BJ (cell line): ENCODE measurements around the gene MPHOSPH9. TPM values are rescaled to one million over a fixed set of nuclear protein-coding genes. Genes with fewer than 3 reads are reported as not detected.

Experiments
- CTCF ChIA-PET: fragments of 350-600 bp; formaldehyde crosslinking; extraction: SDS; loops from one replicate; lab custom pipeline; 2021; ENCODE audit warnings: antibody characterized with exemption, inconsistent platforms; lab: Yijun Ruan, JAX
- POLR2A ChIA-PET: fragments of 300-600 bp; sonication (Branson Sonifier 250); formaldehyde crosslinking; extraction: SDS; loops from one replicate; lab custom pipeline; 2021; ENCODE audit warnings: antibody characterized with exemption; lab: Charles Lee
- DNase-seq: peaks from one replicate; pipeline ENCODE4 v3.0.0-alpha.2; 2011; ENCODE audit warnings: low read depth
- H3K27me3 ChIP-seq: 2 replicates; pipeline ENCODE4 v1.6.0; 2011; ENCODE audit warnings: low read length; ENCODE audit not compliant: control insufficient read depth, insufficient read depth
- H3K36me3 ChIP-seq: 2 replicates; pipeline ENCODE4 v1.5.1; 2011; ENCODE audit warnings: low read length; ENCODE audit not compliant: control insufficient read depth, insufficient read depth
- H3K4me3 ChIP-seq: 2 replicates; pipeline ENCODE4 v1.5.1; 2011; ENCODE audit warnings: low read depth, mild to moderate bottlenecking, control low read depth, low read length
- polyA plus RNA-seq: library from polyadenylated mRNA; depleted of rRNA; stranded (reverse); fragments of >200 nt; gene quantifications from 2 replicates; pipeline ENCODE4 v1.2.3, GENCODE V29; 2011
- TF ChIP-seq, protein P1 (sequence below): IDR thresholded peaks from 2 replicates; pipeline ENCODE4 v1.5.1; 2011; ENCODE audit warnings: low read depth, mild to moderate bottlenecking, control low read depth, inconsistent platforms, low read length, moderate library complexity; ENCODE audit not compliant: insufficient read depth

The MPHOSPH9 gene
- polyA plus RNA-seq, 1 experiment: 7.6 TPM

DNA sequence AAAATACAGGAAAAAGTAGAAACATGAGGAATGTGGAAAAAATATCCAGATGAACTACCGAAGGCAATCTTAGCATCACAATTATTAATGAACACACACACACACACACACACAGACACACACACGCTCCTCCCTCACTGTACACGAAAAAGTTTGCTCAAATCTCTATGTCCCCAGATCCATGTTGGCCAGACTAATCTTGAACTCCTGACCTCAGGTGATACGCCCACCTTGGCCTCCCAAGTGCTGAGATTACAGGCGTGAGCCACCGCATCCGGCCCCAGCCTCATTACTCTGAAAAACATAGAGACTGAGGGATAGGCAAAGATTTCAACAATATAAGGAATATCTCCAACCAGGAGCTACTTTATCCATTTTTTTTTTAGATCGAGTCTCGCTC, 99.2 kb downstream of the MPHOSPH9 start:
- POLR2A ChIA-PET: no interaction called here
- CTCF ChIA-PET: no interaction called here
- TF ChIP-seq, protein P1, sequence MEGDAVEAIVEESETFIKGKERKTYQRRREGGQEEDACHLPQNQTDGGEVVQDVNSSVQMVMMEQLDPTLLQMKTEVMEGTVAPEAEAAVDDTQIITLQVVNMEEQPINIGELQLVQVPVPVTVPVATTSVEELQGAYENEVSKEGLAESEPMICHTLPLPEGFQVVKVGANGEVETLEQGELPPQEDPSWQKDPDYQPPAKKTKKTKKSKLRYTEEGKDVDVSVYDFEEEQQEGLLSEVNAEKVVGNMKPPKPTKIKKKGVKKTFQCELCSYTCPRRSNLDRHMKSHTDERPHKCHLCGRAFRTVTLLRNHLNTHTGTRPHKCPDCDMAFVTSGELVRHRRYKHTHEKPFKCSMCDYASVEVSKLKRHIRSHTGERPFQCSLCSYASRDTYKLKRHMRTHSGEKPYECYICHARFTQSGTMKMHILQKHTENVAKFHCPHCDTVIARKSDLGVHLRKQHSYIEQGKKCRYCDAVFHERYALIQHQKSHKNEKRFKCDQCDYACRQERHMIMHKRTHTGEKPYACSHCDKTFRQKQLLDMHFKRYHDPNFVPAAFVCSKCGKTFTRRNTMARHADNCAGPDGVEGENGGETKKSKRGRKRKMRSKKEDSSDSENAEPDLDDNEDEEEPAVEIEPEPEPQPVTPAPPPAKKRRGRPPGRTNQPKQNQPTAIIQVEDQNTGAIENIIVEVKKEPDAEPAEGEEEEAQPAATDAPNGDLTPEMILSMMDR: no peak
- Histone ChIP-seq H3K4me3 (no peak overlapping the region), H3K27me3 (no peaks in the 10 kb centered on the region), H3K36me3 (no peaks in the 10 kb centered on the region)
- DNase-seq: no peak

DNA sequence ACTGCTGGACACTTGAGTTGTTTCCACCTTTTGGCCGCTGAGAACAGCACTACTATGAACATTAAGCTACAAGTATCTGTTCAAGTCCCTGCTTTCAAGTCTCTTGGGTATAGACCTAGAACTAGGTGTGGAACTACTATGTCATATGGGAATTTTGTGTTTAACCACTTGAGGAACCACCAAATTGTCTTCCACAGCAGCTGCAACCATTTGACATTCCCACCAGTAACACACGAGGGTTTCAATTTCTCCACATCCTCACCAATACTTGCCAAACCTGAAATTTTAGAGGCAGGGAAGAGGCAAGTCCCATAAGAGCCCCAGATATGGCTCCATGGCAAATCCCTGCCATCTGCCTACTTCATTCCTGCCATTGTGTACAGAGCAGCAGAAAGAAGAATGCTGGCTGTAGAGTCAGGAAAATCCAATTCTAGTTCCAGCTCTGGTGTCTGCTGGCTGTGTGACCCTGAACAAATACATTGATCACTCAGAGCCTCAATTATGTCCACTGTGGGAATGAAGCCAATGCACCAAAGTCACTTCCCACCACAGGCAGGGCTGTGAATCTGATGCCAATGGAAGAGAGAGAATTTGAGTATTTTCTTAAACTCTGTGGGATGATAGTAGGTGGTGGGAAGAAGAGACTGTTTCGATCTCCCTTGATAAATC, 99.9 kb downstream of the MPHOSPH9 start:
- TF ChIP-seq, protein P1: no peak
- DNase-seq: no peak
- Histone ChIP-seq H3K4me3 (no peak overlapping the region), H3K36me3 (no peaks in the 10 kb centered on the region), H3K27me3 (no peaks in the 10 kb centered on the region)
- ChIA-PET POLR2A (no interaction called here), CTCF (no interaction called here)

DNA sequence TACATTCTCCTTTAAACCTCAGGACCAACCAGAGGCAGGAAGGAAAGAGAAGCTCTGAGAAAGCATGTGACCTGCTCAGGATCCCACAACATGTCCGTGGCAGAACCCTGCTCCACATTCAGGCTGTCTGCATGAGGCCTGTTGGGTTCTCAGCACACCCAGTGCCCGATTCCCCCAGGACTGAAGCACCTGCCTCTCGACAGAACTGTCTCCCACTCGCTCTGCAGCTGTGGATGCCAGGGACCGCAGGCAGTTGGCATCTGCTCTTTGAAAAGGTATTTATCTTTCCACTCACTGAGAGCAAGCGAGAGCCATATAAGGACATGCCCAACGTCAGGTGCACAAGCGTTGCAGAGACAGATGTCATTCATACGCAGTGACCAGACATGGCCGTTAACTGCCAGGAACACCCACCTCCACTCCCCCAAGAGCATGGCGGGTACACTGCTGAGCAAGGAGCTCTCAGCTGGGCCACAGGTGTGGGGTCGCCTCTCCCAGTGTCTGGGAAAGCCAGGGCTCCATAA, 101.0 kb downstream of the MPHOSPH9 start:
- TF ChIP-seq, protein P1: no peak
- Histone ChIP-seq H3K27me3 (no peaks in the 10 kb centered on the region), H3K36me3 (no peaks in the 10 kb centered on the region), H3K4me3 (no peak overlapping the region)
- no peak for DNase-seq
- ChIA-PET POLR2A (no interaction called here), CTCF (no interaction called here)

GRCh38 chr12:123131291-123131832, 101.6 kb downstream of the MPHOSPH9 start:
- no peak for DNase-seq
- Histone ChIP-seq H3K27me3 (no peaks in the 10 kb centered on the region), H3K36me3 (no peaks in the 10 kb centered on the region), H3K4me3 (no peak overlapping the region)
- TF ChIP-seq, protein P1: no peak
- POLR2A ChIA-PET: no interaction called here
- CTCF ChIA-PET: no interaction called here

DNA sequence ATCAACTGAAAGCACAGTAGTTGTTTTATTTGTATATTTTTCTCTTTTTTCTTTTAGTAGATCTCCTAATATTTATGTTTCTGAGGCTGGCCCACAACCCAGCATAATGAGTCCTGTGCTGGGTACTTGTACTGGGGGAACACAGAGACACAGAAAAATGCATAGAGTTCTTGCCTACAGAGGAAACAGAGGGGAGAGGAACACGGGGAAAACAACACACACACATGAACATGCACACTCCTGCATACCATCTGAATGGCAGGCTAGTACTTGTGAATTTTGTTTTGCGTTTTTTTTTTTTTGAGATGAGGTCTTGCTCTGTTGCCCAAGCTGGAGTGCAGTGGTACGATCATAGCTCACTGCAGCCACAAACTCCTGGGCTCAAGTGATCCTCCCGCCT, 103.3 kb downstream of the MPHOSPH9 start:
- POLR2A ChIA-PET: no interaction called here

More for the DNA sequence above, 103.3 kb downstream of the MPHOSPH9 start:
- Histone ChIP-seq H3K27me3 (no peaks in the 10 kb centered on the region), H3K4me3 (no peak overlapping the region), H3K36me3 (no peaks in the 10 kb centered on the region)
- DNase-seq: no peak
- CTCF ChIA-PET: interaction anchor here (0.7 kb wide), 1 partner anchor 55 kb away, joined by 3 read pairs; no protein-coding TSS in a partner anchor
- TF ChIP-seq, protein P1: no peak
